Activated naive CD8-positive, alpha-beta T cell treated with anti-CD3 and anti-CD28 coated beads, Interleukin-2, amount 50 U/mL, for 16 hours (primary cell): ENCODE measurements around the gene PRR3.
"Not testable (repeated sequence)": the region's sequence is repeated elsewhere in the genome, so short reads cannot be mapped to it uniquely, and the experiment has no call there.

ENCODE experiments used
- DNase-seq: peaks from one replicate; pipeline ENCODE4 v3.0.0-alpha.2; 2020; ENCODE audit warnings: low read depth, low spot score

Gene PRR3

GRCh38 chr6:30556906-30557682, at the start of gene PRR3:
Gene PRR3, plus strand, starts transcription at chr6:30557295. Its CDS starts 50 bp downstream, at chr6:30557345.
- peak; percentile 77 for DNase-seq

- DNase-seq: no peak
Observed at GRCh38 chr6:30507849-30508827, 49.0 kb upstream of the PRR3 start.

- no peak for DNase-seq
Observed at GRCh38 chr6:30508890-30509736, 48.0 kb upstream of the PRR3 start.

- DNase-seq: no peak
Observed at GRCh38 chr6:30510419-30511168, 46.5 kb upstream of the PRR3 start.

GRCh38 chr6:30511169-30511546, 45.9 kb upstream of the PRR3 start:
- no peak for DNase-seq

GRCh38 chr6:30513451-30513850, 43.6 kb upstream of the PRR3 start:
- DNase-seq: no peak

GRCh38 chr6:30515106-30515505, 42.0 kb upstream of the PRR3 start:
- no peak for DNase-seq

GRCh38 chr6:30515944-30516753, 40.9 kb upstream of the PRR3 start:
- DNase-seq: peak; percentile 71

GRCh38 chr6:30516754-30517076, 40.4 kb upstream of the PRR3 start:
- DNase-seq: not testable (repeated sequence)

- DNase-seq: not testable (repeated sequence)
Observed at GRCh38 chr6:30517767-30518504, 39.2 kb upstream of the PRR3 start.

GRCh38 chr6:30518505-30519145, 38.5 kb upstream of the PRR3 start:
- peak; percentile 33 for DNase-seq

GRCh38 chr6:30520522-30520921, 36.6 kb upstream of the PRR3 start:
- no peak for DNase-seq

- DNase-seq: not testable (repeated sequence)
Observed at GRCh38 chr6:30521082-30521481, 36.0 kb upstream of the PRR3 start.

- DNase-seq: not testable (repeated sequence)
Observed at GRCh38 chr6:30521952-30522351, 35.1 kb upstream of the PRR3 start.

GRCh38 chr6:30526444-30526843, 30.7 kb upstream of the PRR3 start:
- not testable (repeated sequence) for DNase-seq

- not testable (repeated sequence) for DNase-seq
Observed at GRCh38 chr6:30529349-30529875, 27.7 kb upstream of the PRR3 start.

GRCh38 chr6:30530014-30530413, 27.1 kb upstream of the PRR3 start:
- no peak for DNase-seq

- DNase-seq: no peak
Observed at GRCh38 chr6:30533460-30534294, 23.4 kb upstream of the PRR3 start.
